ENCODE data around the gene AMACR. TPM values are rescaled to one million over a fixed set of nuclear protein-coding genes. Genes with fewer than 3 reads are reported as not detected.

Gene AMACR
- total and polyA plus RNA-seq, 2 experiments from 2014 or later = 6.7 to 12.6 TPM

GRCh38 chr5:34057118-34057517, 49.3 kb upstream of the AMACR start (continued):
- TF ChIP-seq CTCF (conservative IDR thresholded peaks at IDR 0.05; ENCODE audit: low read depth in 2 of 2) (no peak), ETS1 (IDR thresholded peaks at IDR 0.05) (no peak), ZNF114 (CRISPR knock-in tag; IDR thresholded peaks at IDR 0.05) (no peak), CREB1 (CRISPR knock-in tag; IDR thresholded peaks at IDR 0.05; ENCODE audit: low read depth) (no peak), NANOG (IDR thresholded peaks at IDR 0.05; ENCODE audit: borderline replicate concordance) (no peak), REST (IDR thresholded peaks at IDR 0.05; ENCODE audit: unreplicated experiment) (no peak), POLR2AphosphoS5 (IDR thresholded peaks at IDR 0.05; ENCODE audit: low read depth) (no peak), ZNF331 (CRISPR knock-in tag; IDR thresholded peaks at IDR 0.05; ENCODE audit: low read depth) (no peak)

- no peaks in the 10 kb centered on the region for H3K4me1 Mint-ChIP-seq
- no peak overlapping the region for H3K4me3 ChIP-seq
Measured at GRCh38 chr5:34055667-34056066, 47.8 kb upstream of the AMACR start.

More at GRCh38 chr5:34055667-34056066, 47.8 kb upstream of the AMACR start:
- H3K79me2 ChIP-seq (replicated peaks; ENCODE audit: insufficient read depth) = no peaks in the 10 kb centered on the region
- H3F3A ChIP-seq (replicated peaks; ENCODE audit: low read depth) = no peaks in the 10 kb centered on the region
- H2AFZ ChIP-seq = no peak overlapping the region
- 0 out of 2 replicates have a peak, but pooled peaks cover 2% of the 10 kb centered on the region for H3K9me2 ChIP-seq (ENCODE audit: insufficient read depth)
- Mint-ChIP-seq H3K4me3 (no peak overlapping the region), H3K36me3 (ENCODE audit: low read depth) (peaks cover 6% of the 10 kb centered on the region; the same call in 2 of the 3 replicates), H3K27ac (no peak overlapping the region), H3K9me3 (0 out of 3 replicates have a peak, but pooled peaks cover 4% of the 10 kb centered on the region), H3K27me3 (ENCODE audit: insufficient read depth, low read depth, poor library complexity) (no peaks in the 10 kb centered on the region)
- peaks cover 7% of the 10 kb centered on the region; the same call in 1 of the 2 replicates for H3K36me3 ChIP-seq (ENCODE audit: insufficient read depth)
- H4K20me1 ChIP-seq (replicated peaks; ENCODE audit: insufficient read depth) = no peaks in the 10 kb centered on the region; the same call in 1 of the 2 replicates
- no peak for TF ChIP-seq CTCF (conservative IDR thresholded peaks at IDR 0.05; ENCODE audit: low read depth in 2 of 2)
- no peak for TF ChIP-seq NANOG (IDR thresholded peaks at IDR 0.05; ENCODE audit: borderline replicate concordance)
- no peak for TF ChIP-seq STAT1 (IDR thresholded peaks at IDR 0.05; ENCODE audit: unreplicated experiment)
- TF ChIP-seq REST (IDR thresholded peaks at IDR 0.05; ENCODE audit: unreplicated experiment) = no peak
- H3K27ac ChIP-seq (ENCODE audit: low read depth) = no peak overlapping the region
- ATAC-seq = no peak
- H3K4me1 ChIP-seq (ENCODE audit: insufficient read depth) = no peaks in the 10 kb centered on the region
- DNase-seq (ENCODE audit: low spot score) = no peak
- no peaks in the 10 kb centered on the region for H3K27me3 ChIP-seq (ENCODE audit: insufficient read depth)
- no peak overlapping the region for H3K4me2 ChIP-seq
